SK-N-SH (cell line): Measurements from ENCODE around the gene IDE.

Experiments
- EP300 ChIP-seq, 2 experiments: IDR thresholded peaks; 2 replicates each; pipeline versions ENCODE4 v1.4.0 to v1.6.1; 2012; ENCODE audit warnings: borderline replicate concordance in 1 of 2, low read depth in 1 of 2, low read length in 1 of 2
- FOXM1 ChIP-seq: IDR thresholded peaks from 2 replicates; pipeline ENCODE4 v1.4.0; 2012; ENCODE audit warnings: low read depth, mild to moderate bottlenecking
- GATA2 ChIP-seq: sonication (generic); formaldehyde crosslinking; IDR thresholded peaks from 2 replicates; pipeline ENCODE4 v1.5.0; 2020; ENCODE audit warnings: mild to moderate bottlenecking, missing genetic modification reagents
- JUND ChIP-seq: IDR thresholded peaks from 2 replicates; pipeline ENCODE4 v1.4.0; 2012
- POLR2AphosphoS5 ChIP-seq: IDR thresholded peaks from 2 replicates; pipeline ENCODE4 v1.6.1; 2012; ENCODE audit warnings: low read depth, low read length
- RAD21 ChIP-seq: IDR thresholded peaks from 2 replicates; pipeline ENCODE4 v1.6.1; 2012; ENCODE audit warnings: mild to moderate bottlenecking, low read length
- SIN3A ChIP-seq: IDR thresholded peaks from 2 replicates; pipeline ENCODE4 v1.6.1; 2012; ENCODE audit warnings: low read depth, mild to moderate bottlenecking, low read length, moderate library complexity, borderline replicate concordance
- YY1 ChIP-seq: IDR thresholded peaks from 2 replicates; pipeline ENCODE4 v1.4.0; 2012; ENCODE audit warnings: low read depth, mild to moderate bottlenecking
- TF ChIP-seq, protein P1 (sequence below): fragments of 200-600 bp; sonication (generic); IDR thresholded peaks from 2 replicates; pipeline ENCODE4 v1.6.1; 2017; ENCODE audit warnings: antibody characterized with exemption, mild to moderate bottlenecking, moderate library complexity
- TF ChIP-seq, protein P2 (sequence below): IDR thresholded peaks from 2 replicates; pipeline ENCODE4 v1.6.1; 2012; ENCODE audit warnings: mild to moderate bottlenecking, low read depth, low read length, moderate library complexity

DNA sequence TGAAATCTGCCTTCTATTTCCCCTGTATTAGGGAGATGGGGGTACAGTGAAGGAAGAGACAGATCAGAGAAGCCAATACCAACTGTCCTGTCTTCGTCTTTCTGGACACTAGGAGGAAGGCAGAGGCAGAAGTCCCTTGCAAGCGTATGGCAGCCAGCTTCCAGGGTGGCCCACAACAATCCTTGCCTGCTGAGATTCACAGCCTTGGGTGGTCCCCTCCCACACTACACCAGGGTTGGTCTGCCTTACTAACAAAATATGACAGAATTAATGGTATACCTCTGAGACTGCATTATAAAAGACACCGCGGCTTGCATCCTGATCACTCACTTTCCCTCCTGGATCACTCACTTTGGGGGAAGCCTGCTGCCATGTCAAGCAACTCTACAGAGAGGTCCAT, 90.4 kb downstream of the IDE start:
- TF ChIP-seq GATA2 (CRISPR knock-in tag) (no peak), YY1 (no peak), EP300 (IDR thresholded peaks at IDR 0.05; ENCODE audit: borderline replicate concordance in 1 of 2, low read depth in 1 of 2, low read length in 1 of 2) (no peak), JUND (no peak), SIN3A (no peak), POLR2AphosphoS5 (no peak), RAD21 (no peak), FOXM1 (no peak)
- TF ChIP-seq, protein P1, sequence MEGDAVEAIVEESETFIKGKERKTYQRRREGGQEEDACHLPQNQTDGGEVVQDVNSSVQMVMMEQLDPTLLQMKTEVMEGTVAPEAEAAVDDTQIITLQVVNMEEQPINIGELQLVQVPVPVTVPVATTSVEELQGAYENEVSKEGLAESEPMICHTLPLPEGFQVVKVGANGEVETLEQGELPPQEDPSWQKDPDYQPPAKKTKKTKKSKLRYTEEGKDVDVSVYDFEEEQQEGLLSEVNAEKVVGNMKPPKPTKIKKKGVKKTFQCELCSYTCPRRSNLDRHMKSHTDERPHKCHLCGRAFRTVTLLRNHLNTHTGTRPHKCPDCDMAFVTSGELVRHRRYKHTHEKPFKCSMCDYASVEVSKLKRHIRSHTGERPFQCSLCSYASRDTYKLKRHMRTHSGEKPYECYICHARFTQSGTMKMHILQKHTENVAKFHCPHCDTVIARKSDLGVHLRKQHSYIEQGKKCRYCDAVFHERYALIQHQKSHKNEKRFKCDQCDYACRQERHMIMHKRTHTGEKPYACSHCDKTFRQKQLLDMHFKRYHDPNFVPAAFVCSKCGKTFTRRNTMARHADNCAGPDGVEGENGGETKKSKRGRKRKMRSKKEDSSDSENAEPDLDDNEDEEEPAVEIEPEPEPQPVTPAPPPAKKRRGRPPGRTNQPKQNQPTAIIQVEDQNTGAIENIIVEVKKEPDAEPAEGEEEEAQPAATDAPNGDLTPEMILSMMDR, result no peak
- TF ChIP-seq, protein P2, sequence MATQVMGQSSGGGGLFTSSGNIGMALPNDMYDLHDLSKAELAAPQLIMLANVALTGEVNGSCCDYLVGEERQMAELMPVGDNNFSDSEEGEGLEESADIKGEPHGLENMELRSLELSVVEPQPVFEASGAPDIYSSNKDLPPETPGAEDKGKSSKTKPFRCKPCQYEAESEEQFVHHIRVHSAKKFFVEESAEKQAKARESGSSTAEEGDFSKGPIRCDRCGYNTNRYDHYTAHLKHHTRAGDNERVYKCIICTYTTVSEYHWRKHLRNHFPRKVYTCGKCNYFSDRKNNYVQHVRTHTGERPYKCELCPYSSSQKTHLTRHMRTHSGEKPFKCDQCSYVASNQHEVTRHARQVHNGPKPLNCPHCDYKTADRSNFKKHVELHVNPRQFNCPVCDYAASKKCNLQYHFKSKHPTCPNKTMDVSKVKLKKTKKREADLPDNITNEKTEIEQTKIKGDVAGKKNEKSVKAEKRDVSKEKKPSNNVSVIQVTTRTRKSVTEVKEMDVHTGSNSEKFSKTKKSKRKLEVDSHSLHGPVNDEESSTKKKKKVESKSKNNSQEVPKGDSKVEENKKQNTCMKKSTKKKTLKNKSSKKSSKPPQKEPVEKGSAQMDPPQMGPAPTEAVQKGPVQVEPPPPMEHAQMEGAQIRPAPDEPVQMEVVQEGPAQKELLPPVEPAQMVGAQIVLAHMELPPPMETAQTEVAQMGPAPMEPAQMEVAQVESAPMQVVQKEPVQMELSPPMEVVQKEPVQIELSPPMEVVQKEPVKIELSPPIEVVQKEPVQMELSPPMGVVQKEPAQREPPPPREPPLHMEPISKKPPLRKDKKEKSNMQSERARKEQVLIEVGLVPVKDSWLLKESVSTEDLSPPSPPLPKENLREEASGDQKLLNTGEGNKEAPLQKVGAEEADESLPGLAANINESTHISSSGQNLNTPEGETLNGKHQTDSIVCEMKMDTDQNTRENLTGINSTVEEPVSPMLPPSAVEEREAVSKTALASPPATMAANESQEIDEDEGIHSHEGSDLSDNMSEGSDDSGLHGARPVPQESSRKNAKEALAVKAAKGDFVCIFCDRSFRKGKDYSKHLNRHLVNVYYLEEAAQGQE, result no peak
